ENCODE results near the gene SPNS2. TPM values are rescaled to one million over a fixed set of nuclear protein-coding genes. Genes with fewer than 3 reads are reported as not detected.

The SPNS2 gene
- total RNA-seq, 1 experiment from 2014 or later, result 2.6 TPM

DNA sequence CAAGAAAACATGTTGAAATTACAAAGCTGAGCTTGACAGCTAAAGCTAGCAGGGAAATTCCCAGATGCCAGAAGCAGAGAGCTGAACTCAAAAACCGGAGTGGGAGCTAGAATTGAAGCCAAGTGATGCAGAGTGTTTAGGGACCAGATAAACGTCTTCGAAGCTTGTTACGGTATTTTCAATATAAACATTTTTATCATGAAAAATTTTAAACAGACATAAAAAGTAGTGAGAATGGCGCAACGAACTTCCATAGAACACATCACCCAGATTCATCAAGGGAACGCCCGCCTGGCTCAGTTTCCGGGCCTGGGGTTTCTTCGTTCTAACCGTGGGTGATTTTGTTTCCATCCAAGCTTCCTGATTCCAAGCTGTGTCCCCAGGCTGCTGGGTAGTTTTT is 18.1 kb downstream of the SPNS2 start:
- Histone ChIP-seq H3K9ac (ENCODE audit: low read length) (no peak overlapping the region), H2AFZ (ENCODE audit: low read length) (no peak overlapping the region), H3K27ac (ENCODE audit: low read length) (no peak overlapping the region), H3K27me3 (ENCODE audit: low read length) (no peaks in the 10 kb centered on the region), H4K20me1 (ENCODE audit: low read length) (no peaks in the 10 kb centered on the region), H3K36me3 (ENCODE audit: low read depth, low read length) (no peaks in the 10 kb centered on the region), H3F3A (ENCODE audit: low read length, unreplicated experiment) (no peaks in the 10 kb centered on the region), H3K9me3 (ENCODE audit: low read length) (no peaks in the 10 kb centered on the region), H3K4me3 (ENCODE audit: low read length) (no peak overlapping the region), H3K4me2 (ENCODE audit: low read length) (no peak overlapping the region), H3K79me2 (ENCODE audit: low read length) (no peaks in the 10 kb centered on the region), H3K9me2 (replicated peaks; ENCODE audit: low read length) (no peaks in the 10 kb centered on the region), H3K4me1 (ENCODE audit: insufficient read depth, low read length) (peaks cover 20% of the 10 kb centered on the region)
- TF ChIP-seq EZH2phosphoT487 (IDR thresholded peaks at IDR 0.05; ENCODE audit: borderline replicate concordance, low read length), result no peak
- TF ChIP-seq, protein P1, sequence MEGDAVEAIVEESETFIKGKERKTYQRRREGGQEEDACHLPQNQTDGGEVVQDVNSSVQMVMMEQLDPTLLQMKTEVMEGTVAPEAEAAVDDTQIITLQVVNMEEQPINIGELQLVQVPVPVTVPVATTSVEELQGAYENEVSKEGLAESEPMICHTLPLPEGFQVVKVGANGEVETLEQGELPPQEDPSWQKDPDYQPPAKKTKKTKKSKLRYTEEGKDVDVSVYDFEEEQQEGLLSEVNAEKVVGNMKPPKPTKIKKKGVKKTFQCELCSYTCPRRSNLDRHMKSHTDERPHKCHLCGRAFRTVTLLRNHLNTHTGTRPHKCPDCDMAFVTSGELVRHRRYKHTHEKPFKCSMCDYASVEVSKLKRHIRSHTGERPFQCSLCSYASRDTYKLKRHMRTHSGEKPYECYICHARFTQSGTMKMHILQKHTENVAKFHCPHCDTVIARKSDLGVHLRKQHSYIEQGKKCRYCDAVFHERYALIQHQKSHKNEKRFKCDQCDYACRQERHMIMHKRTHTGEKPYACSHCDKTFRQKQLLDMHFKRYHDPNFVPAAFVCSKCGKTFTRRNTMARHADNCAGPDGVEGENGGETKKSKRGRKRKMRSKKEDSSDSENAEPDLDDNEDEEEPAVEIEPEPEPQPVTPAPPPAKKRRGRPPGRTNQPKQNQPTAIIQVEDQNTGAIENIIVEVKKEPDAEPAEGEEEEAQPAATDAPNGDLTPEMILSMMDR (conservative IDR thresholded peaks at IDR 0.05; ENCODE audit: low read depth, low read length), result no peak
- TF ChIP-seq EZH2 (IDR thresholded peaks at IDR 0.05; ENCODE audit: low read length, unreplicated experiment), result no peak
- ChIA-PET CTCF (no interaction called here), POLR2A (ENCODE audit: unreplicated experiment) (no interaction called here)
- DNase-seq, result no peak
- no peak for ATAC-seq
- no TSS peak for BruUV-seq (replicated peaks)
- intact Hi-C loops (cut with micrococcal nuclease), result no loop called here

DNA sequence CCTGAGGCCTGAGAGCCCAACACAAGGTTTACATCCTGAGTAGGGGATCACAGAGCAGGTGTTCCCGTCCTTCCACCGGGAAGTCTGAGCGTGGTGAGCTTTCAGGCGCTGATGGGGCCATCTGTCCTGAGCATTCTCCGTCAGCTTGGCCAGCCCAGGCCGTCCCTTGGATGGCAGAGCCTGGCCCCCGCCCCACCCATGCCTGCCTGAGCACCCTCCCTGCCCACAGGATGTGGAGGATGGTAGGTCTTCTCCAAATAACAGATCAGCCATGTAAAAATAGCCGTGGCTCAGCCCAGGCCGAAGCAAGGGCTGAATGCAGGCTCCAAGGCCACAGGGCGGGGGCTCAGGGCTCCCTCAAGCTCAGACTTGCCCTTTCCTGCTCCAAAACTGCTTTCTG is 20.2 kb downstream of the SPNS2 start:
- DNase-seq (no peak), ATAC-seq (no peak)
- ChIA-PET POLR2A (ENCODE audit: unreplicated experiment) (no interaction called here), CTCF (no interaction called here)
- Histone ChIP-seq H3F3A (ENCODE audit: low read length, unreplicated experiment) (no peaks in the 10 kb centered on the region), H3K4me2 (ENCODE audit: low read length) (no peak overlapping the region), H3K9me3 (ENCODE audit: low read length) (no peaks in the 10 kb centered on the region), H2AFZ (ENCODE audit: low read length) (no peak overlapping the region), H3K4me1 (ENCODE audit: insufficient read depth, low read length) (peaks cover 13% of the 10 kb centered on the region), H3K79me2 (ENCODE audit: low read length) (no peaks in the 10 kb centered on the region), H3K27ac (ENCODE audit: low read length) (no peak overlapping the region), H3K4me3 (ENCODE audit: low read length) (no peak overlapping the region), H3K9me2 (replicated peaks; ENCODE audit: low read length) (no peaks in the 10 kb centered on the region), H3K36me3 (ENCODE audit: low read depth, low read length) (no peaks in the 10 kb centered on the region), H3K27me3 (ENCODE audit: low read length) (no peaks in the 10 kb centered on the region), H3K9ac (ENCODE audit: low read length) (no peak overlapping the region), H4K20me1 (ENCODE audit: low read length) (no peaks in the 10 kb centered on the region)
- TF ChIP-seq EZH2 (IDR thresholded peaks at IDR 0.05; ENCODE audit: low read length, unreplicated experiment), result no peak
- TF ChIP-seq, protein P1 (conservative IDR thresholded peaks at IDR 0.05; ENCODE audit: low read depth, low read length), result no peak
- no peak for TF ChIP-seq EZH2phosphoT487 (IDR thresholded peaks at IDR 0.05; ENCODE audit: borderline replicate concordance, low read length)
- intact Hi-C loops (cut with micrococcal nuclease), result no loop called here
- BruUV-seq (replicated peaks), result no TSS peak

DNA sequence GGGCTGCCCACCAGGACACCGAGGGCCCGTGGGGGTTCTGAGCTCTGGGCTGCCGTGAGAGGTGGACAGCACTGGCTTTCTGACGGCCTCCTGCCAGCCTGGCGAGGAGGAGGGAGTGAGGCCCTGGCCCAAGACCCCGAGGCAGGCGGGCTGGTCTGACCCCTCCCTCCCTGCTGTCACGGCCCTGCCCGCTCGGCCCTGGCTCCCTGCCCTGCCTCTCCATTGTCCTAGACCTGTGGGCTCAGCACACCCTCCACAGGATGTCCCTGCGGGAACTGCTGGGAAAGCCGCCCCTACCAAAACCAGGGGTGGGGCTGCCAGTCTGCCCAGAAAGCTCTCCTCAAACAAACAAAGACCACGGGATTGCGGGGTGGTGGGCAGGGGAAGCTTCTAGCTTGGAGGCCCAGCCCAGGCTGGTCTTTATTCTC is 20.7 kb downstream of the SPNS2 start:
- Histone ChIP-seq H4K20me1 (ENCODE audit: low read length) (no peaks in the 10 kb centered on the region), H3K27me3 (ENCODE audit: low read length) (no peaks in the 10 kb centered on the region), H2AFZ (ENCODE audit: low read length) (no peak overlapping the region), H3F3A (ENCODE audit: low read length, unreplicated experiment) (no peaks in the 10 kb centered on the region), H3K36me3 (ENCODE audit: low read depth, low read length) (no peaks in the 10 kb centered on the region), H3K4me2 (ENCODE audit: low read length) (no peak overlapping the region), H3K27ac (ENCODE audit: low read length) (no peak overlapping the region), H3K9me3 (ENCODE audit: low read length) (no peaks in the 10 kb centered on the region), H3K79me2 (ENCODE audit: low read length) (no peaks in the 10 kb centered on the region), H3K4me1 (ENCODE audit: insufficient read depth, low read length) (peaks cover 9% of the 10 kb centered on the region), H3K9ac (ENCODE audit: low read length) (no peak overlapping the region), H3K9me2 (replicated peaks; ENCODE audit: low read length) (no peaks in the 10 kb centered on the region), H3K4me3 (ENCODE audit: low read length) (no peak overlapping the region)
- ChIA-PET CTCF (no interaction called here), POLR2A (ENCODE audit: unreplicated experiment) (no interaction called here)
- ATAC-seq (no peak), DNase-seq (no peak)
- no TSS peak for BruUV-seq (replicated peaks)
- no peak for TF ChIP-seq EZH2 (IDR thresholded peaks at IDR 0.05; ENCODE audit: low read length, unreplicated experiment)
- TF ChIP-seq, protein P1 (conservative IDR thresholded peaks at IDR 0.05; ENCODE audit: low read depth, low read length), result no peak
- no peak for TF ChIP-seq EZH2phosphoT487 (IDR thresholded peaks at IDR 0.05; ENCODE audit: borderline replicate concordance, low read length)
- intact Hi-C loops (cut with micrococcal nuclease), result no loop called here
